SK-N-SH treated with all-trans-retinoic acid at 6 μM for 48 hours (cell line): ENCODE data around the gene PIK3C2B.
"Not testable (repeated sequence)": the region's sequence is repeated elsewhere in the genome, so short reads cannot be mapped to it uniquely, and the experiment has no call there.

Experiments
- ARNTL ChIP-seq: fragments of 450-650 bp; formaldehyde crosslinking; IDR thresholded peaks from 2 replicates; pipeline ENCODE4 v1.5.0; 2020; ENCODE audit warnings: low read depth, mild to moderate bottlenecking, moderate library complexity, borderline replicate concordance
- BACH2 ChIP-seq: fragments of 250-450 bp; sonication (Bioruptor Pico); IDR thresholded peaks from 2 replicates; pipeline ENCODE4 v1.9.0; 2021; ENCODE audit warnings: mild to moderate bottlenecking, borderline replicate concordance
- CREB5 ChIP-seq: fragments of 250-450 bp; sonication (Bioruptor Pico); IDR thresholded peaks from 2 replicates; pipeline ENCODE4 v1.5.1; 2020; ENCODE audit warnings: low read depth, mild to moderate bottlenecking, moderate library complexity
- CSRNP3 ChIP-seq: fragments of 250-450 bp; sonication (Bioruptor Pico); IDR thresholded peaks from 2 replicates; pipeline ENCODE4 v1.5.1; 2021; ENCODE audit warnings: mild to moderate bottlenecking, moderate library complexity
- ISL1 ChIP-seq: fragments of 250-450 bp; sonication (Bioruptor Pico); IDR thresholded peaks from 2 replicates; pipeline ENCODE4 v2.1.2; 2022; ENCODE audit warnings: mild to moderate bottlenecking, moderate library complexity
- PATZ1 ChIP-seq: fragments of 250-450 bp; sonication (Bioruptor Pico); IDR thresholded peaks from 2 replicates; pipeline ENCODE4 v1.8.0; 2020; ENCODE audit warnings: mild to moderate bottlenecking, moderate library complexity, borderline replicate concordance
- RARB ChIP-seq: fragments of 250-450 bp; sonication (Bioruptor Pico); IDR thresholded peaks from 2 replicates; pipeline ENCODE4 v1.8.0; 2021; ENCODE audit warnings: mild to moderate bottlenecking, moderate library complexity
- TCF4 ChIP-seq: fragments of 250-450 bp; sonication (Bioruptor Pico); IDR thresholded peaks from 2 replicates; pipeline ENCODE4 v1.8.0; 2021; ENCODE audit warnings: mild to moderate bottlenecking, moderate library complexity, borderline replicate concordance
- TOX ChIP-seq: fragments of 250-450 bp; sonication (Bioruptor Pico); IDR thresholded peaks from 2 replicates; pipeline ENCODE4 v1.8.0; 2021; ENCODE audit warnings: mild to moderate bottlenecking, moderate library complexity, borderline replicate concordance
- TSHZ2 ChIP-seq: fragments of 250-450 bp; sonication (Bioruptor Pico); IDR thresholded peaks from 2 replicates; pipeline ENCODE4 v1.5.0; 2020; ENCODE audit warnings: mild to moderate bottlenecking, moderate library complexity
- ZNF565 ChIP-seq: fragments of 450-650 bp; formaldehyde crosslinking; conservative IDR thresholded peaks from 2 replicates; pipeline ENCODE4 v1.5.0; 2020; ENCODE audit warnings: low read depth, mild to moderate bottlenecking, moderate library complexity
- ZNF70 ChIP-seq: fragments of 450-650 bp; formaldehyde crosslinking; IDR thresholded peaks from 2 replicates; pipeline ENCODE4 v1.5.0; 2020; ENCODE audit warnings: mild to moderate bottlenecking, moderate library complexity

- TF ChIP-seq ARNTL (CRISPR knock-in tag); RARB (CRISPR knock-in tag); TSHZ2 (CRISPR knock-in tag); ZNF565; CSRNP3; BACH2 (CRISPR knock-in tag); TOX (CRISPR knock-in tag); ISL1; CREB5 (CRISPR knock-in tag); PATZ1 (CRISPR knock-in tag); TCF4 (CRISPR knock-in tag); ZNF70 (CRISPR knock-in tag): not testable (repeated sequence)
Observed at GRCh38 chr1:204521941-204522521, 27.4 kb upstream of the PIK3C2B start.
